HG03432 (cell line): ENCODE results near the gene TMEM170B.

ENCODE experiments used
- ATAC-seq: cut with Tn5 transposase; IDR thresholded peaks from one replicate; pipeline ENCODE4 v1.9.1; 2021; ENCODE audit warnings: mild to moderate bottlenecking, moderate library complexity; ENCODE audit not compliant: unreplicated experiment

Gene TMEM170B, protein sequence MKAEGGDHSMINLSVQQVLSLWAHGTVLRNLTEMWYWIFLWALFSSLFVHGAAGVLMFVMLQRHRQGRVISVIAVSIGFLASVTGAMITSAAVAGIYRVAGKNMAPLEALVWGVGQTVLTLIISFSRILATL

GRCh38 chr6:11537229-11538051 lies at the start of gene TMEM170B:
Gene TMEM170B, plus strand, starts transcription at chr6:11537749. Its CDS starts 529 bp downstream, at chr6:11538278.
- ATAC-seq = peak; percentile 98

- no peak for ATAC-seq
Observed at GRCh38 chr6:11490996-11491395, 46.6 kb upstream of the TMEM170B start.

GRCh38 chr6:11491596-11492463 lies 45.7 kb upstream of the TMEM170B start:
- peak; percentile 31 for ATAC-seq

GRCh38 chr6:11492464-11493290 lies 44.9 kb upstream of the TMEM170B start:
- ATAC-seq = no peak

DNA sequence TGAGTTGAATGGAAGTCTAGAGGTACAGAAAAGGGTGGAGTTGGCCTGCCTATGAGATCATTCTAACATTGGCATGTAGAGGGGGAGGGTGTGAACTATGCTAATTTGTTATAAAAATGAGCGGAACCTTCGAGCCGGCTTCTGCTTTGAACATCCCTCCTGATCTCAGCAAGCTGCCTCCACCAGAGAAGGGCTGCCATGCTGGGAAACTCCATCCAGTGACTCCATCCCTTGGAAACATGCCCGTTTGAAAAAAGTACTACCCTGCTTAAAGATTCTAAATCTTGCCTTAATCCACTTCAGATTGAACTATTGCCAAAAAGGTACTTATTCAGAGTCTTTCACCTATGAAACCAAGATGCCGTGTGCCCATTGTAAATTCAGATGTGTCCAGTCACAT lies 43.6 kb upstream of the TMEM170B start:
- ATAC-seq = no peak

DNA sequence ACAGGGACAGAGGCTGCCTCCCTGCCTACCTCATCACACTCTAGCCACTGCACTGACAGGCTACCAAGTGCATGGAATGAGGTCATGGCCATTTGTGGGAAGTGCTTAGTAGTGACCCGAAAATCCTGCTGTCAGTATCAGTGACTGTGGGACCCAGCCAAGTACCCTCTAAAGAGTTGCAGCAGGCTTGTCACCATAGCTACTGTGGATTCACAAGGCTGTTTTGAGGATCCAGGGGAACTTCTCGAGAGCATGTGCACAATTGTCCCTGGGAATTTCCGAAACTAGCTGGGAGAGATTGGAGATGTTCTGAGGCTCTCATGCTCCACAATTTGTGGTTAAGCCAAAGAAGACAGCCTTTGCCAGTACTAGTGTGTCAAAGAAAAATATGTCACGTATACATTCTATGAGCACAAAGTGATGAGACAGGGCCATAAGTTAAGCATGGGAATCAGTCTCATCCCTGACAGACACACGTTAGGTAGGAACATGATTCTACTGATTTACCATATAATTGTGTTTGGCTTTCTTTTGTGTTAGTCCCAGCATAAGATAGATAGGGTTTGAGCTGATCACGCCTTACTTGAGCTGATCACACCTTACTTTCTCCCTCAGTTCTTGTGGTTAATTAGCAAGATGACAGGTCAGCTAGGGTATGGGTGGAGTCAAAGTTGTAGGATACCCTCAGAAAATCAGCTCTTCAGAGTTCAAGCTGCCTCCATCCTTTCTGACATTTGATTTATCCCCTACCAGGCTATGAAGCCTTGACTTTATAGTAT lies 42.6 kb upstream of the TMEM170B start:
- ATAC-seq = no peak

DNA sequence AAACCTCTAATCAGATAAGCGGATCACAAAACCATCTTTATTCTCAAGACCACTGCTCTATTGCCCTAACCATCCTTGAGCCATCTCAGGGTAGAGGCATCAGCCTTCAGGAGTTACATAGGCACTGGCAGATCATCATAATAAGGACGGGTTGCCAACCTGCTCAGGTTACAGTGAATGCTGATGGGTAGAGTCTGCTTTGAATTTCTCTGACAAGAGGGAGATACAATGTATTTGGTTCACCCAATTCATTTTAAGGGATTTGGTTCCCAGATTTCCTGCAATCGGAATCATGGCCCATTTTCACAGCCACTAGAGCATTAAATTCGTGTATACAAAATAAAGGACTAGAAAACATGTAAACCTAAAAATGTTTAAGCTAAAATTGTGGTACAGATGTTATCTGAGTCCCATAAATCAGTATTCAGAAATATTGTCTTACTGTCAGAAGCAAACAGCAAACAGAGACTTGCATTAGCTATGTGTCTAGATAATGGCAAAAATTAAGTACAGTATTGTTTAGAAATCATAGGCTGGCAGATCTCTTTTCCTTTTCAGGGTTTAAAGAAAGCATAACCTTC lies 41.9 kb upstream of the TMEM170B start:
- ATAC-seq = no peak

- peak; percentile 63 for ATAC-seq
Observed at GRCh38 chr6:11496152-11497060, 41.1 kb upstream of the TMEM170B start.

DNA sequence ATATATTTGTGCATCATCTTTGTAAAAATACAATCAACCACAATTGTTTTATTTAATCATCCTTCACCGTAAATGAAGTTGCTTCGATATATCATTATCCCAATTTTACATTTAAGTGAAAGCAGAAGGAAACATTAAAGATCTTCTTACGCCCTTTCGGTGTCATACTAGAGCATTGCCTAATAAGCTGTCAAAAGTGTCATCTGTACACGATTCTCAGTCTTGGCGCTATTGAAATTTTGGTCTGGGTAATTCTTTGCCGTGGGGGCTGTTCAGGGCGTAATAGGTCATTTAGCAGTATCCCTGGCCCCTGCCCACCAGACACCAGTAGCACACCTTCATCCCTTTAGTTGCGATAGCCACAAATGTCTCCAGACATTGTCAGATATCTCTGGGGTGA lies 40.4 kb upstream of the TMEM170B start:
- no peak for ATAC-seq

GRCh38 chr6:11497881-11498280 lies 39.7 kb upstream of the TMEM170B start:
- no peak for ATAC-seq

DNA sequence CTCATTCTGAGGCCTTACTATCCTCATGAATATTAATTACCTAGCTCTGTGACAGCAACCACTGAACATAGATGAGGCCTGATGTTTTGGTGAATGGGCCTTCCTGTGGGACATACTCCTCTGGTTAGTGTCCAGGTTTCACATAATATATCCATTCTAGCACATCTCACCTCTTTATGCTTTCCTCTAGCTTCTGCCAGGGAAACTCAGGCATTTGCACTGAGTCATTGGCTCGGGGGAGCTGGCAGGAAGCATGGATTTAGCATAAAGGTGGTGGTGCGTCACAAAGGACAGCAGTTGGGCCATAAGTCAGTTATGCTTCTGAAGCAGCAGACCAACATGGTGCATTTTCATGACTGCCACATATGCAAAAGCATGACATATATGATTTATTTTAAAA lies 37.5 kb upstream of the TMEM170B start:
- ATAC-seq = no peak

GRCh38 chr6:11509471-11509870 lies 28.1 kb upstream of the TMEM170B start:
- no peak for ATAC-seq

- peak; percentile 88 for ATAC-seq
Observed at GRCh38 chr6:11514672-11515071, 22.9 kb upstream of the TMEM170B start.

- ATAC-seq = no peak
Observed at GRCh38 chr6:11515763-11516162, 21.8 kb upstream of the TMEM170B start.

- ATAC-seq = no peak
Observed at GRCh38 chr6:11522812-11523605, 14.5 kb upstream of the TMEM170B start.

- ATAC-seq = no peak
Observed at GRCh38 chr6:11525468-11526155, 11.9 kb upstream of the TMEM170B start.

DNA sequence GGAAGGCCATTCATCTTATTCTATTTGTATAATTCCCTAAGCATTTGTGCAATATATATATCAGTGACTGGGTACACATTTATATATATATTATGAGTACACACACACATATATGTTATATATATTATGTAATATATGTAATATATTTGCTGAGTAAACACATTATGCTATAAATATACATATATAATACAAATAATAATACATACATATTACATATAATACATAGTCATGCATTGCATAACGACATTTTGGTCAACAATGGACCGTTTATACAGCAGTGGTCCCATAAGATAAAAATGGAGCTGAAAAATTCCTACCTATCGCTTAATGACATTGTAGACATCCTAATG lies 11.4 kb upstream of the TMEM170B start:
- no peak for ATAC-seq
